Activated CD4-positive, alpha-beta T cell treated with anti-CD3 and anti-CD28 coated beads for 48 hours (primary cell): Measurements from ENCODE around the gene PROSER3.
"Not testable (repeated sequence)": the region's sequence is repeated elsewhere in the genome, so short reads cannot be mapped to it uniquely, and the experiment has no call there.

Experiments
- DNase-seq: peaks from one replicate; pipeline ENCODE4 v3.0.0-alpha.2; 2020

The PROSER3 gene

DNA sequence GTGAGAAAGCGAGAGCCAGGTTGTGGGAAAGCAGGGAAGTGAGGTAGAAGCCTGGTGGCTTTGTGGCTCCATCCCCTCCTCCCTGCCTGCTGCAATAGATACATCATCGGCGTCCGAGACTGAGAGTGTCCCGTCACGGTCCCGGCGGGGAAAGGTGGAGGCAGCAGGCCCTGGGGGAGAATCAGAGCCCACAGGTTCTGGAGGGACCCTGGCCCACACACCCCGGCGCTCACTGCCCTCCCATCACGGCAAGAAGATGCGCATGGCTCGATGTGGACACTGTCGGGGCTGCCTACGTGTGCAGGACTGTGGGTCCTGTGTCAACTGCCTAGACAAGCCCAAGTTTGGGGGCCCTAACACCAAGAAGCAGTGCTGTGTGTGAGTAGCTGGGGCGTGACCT lies 35.1 kb upstream of the PROSER3 start:
- DNase-seq, result no peak

DNA sequence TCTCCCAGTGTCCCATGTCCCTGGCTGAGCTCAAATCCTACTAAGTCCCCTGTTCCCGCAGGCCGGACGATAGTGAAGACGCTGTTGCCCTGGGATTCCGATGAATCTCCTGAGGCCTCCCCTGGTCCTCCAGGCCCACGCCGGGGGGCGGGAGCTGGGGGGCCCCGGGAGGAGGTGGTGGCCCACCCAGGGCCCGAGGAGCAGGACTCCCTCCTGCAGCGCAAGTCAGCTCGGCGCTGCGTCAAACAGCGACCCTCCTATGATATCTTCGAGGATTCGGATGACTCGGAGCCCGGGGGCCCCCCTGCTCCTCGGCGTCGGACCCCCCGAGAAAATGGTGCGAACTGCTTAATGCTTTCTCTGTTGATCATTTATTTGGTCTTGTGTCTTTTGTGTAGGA lies 34.3 kb upstream of the PROSER3 start:
- DNase-seq, result no peak

DNA sequence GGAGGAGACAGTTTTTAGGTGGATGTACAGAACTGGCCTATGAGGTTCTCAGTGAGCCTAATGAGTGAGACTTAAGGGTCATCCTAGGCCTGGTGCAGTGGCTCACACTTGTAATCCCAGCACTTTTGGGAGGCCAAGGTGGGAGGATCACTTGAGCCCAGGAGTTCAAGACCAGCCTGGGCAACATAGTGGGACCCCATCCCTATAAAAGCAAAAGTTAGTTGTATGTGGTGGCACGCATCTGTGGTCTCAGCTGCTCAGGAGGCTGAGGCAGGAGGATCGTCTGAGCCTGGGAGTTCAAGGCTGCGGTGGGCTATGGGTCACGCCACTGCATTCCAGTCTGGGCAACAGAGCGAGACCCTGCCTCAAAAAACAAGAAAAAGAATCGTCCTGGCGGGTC lies 33.8 kb upstream of the PROSER3 start:
- not testable (repeated sequence) for DNase-seq

DNA sequence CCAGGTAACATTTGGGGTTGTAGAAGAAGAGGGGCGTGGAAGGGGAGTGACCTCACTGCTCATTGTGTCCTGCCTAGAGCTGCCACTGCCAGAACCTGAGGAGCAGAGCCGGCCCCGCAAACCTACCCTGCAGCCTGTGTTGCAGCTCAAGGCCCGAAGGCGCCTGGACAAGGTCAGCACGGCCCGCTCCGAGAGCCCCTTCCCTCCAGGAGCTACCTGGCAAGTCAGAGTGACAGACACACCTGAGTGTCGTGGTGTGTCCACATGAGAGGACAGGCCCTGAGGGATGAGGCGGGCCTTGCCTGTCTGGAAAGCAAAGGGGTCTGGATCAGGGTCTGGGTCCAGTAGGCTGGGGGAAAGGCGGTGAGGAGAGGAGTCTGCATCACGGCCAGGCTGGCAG lies 33.4 kb upstream of the PROSER3 start:
- DNase-seq, result no peak

DNA sequence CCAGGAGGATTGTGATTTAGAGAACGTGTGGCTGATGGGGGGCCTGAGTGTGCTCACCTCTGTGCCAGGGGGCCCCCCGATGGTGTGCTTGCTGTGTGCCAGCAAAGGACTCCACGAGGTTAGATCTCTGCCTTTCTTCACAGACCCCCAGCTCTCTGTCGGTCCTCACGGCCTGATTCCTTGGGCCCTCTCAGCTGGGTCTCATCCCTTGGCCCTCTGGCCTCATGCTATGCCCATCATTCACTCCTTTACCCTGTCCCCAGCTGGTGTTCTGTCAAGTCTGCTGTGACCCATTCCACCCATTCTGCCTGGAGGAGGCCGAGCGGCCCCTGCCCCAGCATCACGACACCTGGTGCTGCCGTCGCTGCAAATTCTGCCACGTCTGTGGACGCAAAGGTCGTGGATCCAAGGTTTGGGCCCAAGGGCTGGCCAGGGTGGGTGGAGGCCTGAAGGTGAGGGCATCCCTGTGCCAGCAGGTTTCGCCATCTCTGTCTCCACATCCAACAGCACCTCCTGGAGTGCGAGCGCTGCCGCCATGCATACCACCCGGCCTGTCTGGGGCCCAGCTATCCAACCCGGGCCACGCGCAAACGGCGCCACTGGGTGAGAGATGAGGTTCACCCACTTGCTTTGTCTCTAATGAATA lies 32.6 kb upstream of the PROSER3 start:
- DNase-seq, result no peak

DNA sequence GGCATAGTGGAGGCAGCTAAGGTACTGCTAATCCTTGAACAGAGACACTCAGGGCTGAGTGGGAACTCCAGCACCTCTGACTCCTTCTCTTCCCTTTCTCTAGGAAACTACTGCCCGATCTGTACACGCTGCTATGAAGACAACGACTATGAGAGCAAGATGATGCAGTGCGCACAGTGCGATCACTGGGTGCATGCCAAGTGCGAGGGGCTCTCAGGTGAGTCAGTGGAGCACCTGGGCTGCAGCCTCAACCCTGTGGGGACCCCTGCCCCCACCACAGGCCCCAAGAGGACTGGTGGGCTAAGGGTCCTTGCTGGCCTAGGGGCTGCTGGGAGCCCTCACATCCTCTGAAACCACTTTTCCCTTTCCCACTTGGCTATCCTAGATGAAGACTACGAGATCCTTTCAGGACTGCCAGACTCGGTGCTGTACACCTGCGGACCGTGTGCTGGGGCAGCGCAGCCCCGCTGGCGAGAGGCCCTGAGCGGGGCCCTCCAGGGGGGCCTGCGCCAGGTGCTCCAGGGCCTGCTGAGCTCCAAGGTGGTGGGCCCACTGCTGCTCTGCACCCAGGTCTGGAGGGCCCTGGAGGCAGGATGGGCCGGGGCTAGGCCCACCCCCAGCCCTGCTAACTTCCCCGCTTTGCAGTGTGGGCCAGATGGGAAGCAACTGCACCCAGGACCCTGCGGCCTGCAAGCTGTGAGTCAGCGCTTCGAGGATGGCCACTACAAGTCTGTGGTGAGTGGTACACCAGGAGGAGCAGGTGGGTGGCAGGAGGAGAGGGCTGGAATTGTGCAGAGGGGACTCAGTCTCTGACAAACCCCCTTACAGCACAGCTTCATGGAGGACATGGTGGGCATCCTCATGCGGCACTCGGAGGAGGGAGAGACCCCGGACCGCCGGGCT lies 30.7 kb upstream of the PROSER3 start:
- no peak for DNase-seq

DNA sequence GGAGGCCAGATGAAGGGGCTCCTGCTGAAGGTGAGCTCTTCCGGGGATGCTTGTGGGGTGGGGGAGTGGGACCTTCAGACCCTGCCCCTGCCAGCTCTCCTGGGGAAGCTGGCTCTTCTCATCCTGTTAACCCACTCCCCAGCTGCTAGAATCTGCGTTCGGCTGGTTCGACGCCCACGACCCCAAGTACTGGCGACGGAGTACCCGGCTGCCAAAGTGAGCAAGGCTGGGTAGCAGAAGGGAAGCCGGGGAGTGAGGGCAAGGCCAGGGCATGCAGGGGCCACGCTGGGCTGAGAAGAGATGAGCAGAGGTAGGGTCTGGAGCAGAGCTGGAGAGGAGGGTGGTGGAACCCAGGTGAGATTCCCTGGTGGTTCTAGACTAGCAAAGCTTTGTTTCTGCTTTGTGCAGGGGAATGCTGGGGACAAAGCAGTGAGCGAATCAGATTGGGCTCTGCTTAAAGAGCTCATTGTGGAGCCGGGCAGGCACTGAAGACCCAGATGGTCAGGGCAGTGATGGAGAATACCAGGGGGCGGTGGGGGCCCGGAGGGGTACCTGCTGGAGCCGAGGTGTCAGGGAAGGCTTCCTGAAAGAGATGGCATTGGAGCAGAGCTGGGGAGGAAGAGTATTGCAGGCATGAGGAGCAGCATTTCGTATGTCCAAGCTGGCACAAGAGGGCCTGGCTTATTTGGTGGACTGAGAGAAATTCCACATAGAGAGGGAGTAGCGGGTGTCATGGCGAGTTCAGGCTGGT lies 29.8 kb upstream of the PROSER3 start:
- no peak for DNase-seq

DNA sequence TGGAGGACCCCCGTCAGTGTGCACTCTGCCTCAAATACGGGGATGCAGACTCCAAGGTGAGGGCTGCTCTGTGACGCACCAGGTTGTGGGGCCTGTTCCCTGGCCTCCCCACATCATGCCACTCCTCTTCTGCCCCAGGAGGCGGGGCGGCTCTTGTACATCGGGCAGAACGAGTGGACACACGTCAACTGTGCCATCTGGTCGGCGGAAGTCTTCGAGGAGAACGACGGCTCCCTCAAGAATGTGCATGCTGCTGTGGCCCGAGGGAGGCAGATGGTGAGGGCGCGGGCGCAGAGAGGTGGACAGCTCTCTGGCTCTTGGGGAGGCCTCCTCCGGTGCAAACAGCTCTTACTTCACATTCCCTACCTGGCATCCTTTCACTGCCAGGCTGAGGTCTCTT lies 29.0 kb upstream of the PROSER3 start:
- DNase-seq, result no peak

DNA sequence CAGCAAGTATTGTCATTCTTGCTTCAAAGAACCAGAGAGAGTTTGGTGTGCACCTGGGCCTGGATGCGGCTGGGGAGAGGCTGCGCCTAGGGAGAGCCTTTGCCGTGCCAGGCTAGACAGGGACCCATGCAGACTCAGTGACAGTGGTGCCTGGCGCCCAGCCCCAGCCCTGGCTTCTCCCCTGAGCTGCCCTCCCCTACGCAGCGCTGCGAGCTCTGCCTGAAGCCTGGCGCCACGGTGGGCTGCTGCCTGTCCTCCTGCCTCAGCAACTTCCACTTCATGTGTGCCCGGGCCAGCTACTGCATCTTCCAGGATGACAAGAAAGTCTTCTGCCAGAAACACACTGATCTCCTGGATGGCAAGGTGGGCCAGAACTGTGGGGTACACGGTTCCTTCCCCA lies 28.2 kb upstream of the PROSER3 start:
- no peak for DNase-seq

DNA sequence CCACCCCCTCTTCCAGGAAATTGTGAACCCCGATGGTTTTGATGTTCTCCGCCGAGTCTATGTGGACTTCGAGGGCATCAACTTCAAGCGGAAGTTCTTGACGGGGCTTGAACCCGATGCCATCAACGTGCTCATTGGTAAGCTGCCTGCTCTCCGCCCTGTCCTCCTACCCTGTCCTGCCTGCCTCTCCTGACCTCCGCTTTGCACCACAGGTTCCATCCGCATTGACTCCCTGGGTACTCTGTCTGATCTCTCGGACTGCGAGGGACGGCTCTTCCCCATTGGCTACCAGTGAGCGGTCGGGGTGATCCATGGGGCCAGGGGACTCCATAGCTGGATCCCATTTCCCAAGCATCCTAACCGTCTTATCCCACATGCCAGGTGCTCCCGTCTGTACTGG lies 27.6 kb upstream of the PROSER3 start:
- no peak for DNase-seq

DNA sequence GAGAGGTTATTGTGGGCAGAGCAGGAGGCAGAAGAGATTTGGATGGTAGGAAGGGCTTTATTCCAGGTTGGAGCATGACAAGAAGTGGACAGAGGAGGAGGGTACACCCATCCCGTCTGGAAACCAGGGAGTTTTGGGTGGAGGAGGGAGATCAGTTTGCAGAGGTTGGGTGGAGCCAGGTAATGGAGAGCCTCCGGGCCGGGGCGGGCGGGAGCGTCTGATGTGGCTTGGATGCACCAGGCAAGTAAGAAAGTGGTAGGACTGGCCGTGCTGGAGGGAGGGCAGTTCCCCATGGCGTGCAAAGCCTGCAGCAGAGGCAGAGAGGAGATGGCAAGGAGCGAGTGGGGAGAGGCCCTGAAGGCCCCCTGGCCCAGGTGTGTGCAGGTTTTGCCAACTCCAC lies 26.6 kb upstream of the PROSER3 start:
- no peak for DNase-seq

DNA sequence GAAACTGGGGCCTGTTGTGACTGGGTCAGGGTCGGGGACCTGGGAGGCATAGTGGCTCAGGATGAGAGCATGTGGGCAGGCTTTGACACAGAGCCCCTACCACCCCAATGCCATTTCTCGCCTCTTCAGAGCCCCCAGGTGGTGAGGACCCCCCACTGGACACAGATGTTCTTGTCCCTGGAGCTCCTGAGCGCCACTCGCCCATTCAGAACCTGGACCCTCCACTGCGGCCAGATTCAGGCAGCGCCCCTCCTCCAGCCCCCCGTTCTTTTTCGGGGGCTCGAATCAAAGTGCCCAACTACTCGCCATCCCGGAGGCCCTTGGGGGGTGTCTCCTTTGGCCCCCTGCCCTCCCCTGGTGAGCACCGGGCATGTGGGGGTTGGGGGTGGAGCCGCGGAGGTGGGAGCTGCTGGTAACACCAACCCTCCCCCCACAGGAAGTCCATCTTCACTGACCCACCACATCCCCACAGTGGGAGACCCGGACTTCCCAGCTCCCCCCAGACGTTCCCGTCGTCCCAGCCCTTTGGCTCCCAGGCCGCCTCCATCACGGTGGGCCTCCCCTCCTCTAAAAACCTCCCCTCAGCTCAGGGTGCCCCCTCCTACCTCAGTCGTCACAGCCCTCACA lies 26.1 kb upstream of the PROSER3 start:
- DNase-seq, result no peak

DNA sequence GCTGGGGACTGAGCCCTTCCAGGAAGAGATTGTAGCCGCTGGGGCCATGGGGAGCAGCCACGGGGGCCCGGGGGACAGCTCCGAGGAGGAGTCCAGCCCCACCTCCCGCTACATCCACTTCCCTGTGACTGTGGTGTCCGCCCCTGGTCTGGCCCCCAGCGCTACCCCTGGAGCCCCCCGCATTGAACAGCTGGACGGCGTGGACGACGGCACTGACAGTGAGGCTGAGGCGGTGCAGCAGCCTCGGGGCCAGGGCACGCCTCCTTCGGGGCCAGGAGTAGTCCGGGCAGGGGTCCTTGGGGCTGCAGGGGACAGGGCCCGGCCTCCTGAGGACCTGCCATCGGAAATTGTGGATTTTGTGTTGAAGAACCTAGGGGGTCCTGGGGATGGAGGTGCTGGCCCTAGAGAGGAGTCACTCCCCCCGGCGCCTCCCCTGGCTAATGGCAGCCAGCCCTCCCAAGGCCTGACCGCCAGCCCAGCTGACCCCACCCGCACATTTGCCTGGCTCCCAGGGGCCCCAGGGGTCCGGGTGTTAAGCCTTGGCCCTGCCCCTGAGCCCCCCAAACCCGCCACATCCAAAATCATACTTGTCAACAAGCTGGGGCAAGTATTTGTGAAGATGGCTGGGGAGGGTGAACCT lies 25.3 kb upstream of the PROSER3 start:
- DNase-seq, result no peak

DNA sequence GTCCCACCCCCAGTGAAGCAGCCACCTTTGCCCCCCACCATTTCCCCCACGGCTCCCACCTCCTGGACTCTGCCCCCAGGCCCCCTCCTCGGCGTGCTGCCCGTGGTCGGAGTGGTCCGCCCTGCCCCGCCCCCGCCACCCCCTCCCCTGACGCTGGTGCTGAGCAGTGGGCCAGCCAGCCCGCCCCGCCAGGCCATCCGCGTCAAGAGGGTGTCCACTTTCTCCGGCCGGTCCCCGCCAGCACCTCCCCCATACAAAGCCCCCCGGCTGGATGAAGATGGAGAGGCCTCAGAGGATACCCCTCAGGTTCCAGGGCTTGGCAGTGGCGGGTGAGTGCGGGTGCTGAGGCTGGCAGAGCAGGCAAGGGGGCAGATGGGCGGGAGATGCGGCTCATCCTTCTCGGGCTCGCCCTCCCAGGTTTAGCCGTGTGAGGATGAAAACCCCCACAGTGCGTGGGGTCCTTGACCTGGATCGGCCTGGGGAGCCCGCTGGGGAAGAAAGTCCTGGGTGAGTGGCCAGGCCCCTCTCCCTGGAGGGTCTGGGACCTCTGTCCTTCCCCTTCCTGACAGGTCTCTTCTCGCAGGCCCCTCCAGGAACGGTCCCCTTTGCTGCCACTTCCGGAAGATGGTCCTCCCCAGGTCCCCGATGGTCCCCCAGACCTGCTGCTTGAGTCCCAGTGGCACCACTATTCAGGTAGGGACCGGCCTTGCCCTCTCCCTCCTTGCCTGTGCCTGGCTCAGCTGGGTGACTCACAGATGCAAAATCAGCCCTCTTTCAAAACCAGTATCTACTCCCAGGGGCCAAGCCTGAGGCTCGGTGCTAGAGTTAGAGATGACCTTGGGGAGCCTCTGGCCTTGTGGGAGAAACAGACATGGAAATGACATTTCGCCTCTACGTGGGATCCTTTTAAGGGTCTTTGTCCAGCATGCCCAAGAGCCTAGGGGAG lies 24.5 kb upstream of the PROSER3 start:
- no peak for DNase-seq

DNA sequence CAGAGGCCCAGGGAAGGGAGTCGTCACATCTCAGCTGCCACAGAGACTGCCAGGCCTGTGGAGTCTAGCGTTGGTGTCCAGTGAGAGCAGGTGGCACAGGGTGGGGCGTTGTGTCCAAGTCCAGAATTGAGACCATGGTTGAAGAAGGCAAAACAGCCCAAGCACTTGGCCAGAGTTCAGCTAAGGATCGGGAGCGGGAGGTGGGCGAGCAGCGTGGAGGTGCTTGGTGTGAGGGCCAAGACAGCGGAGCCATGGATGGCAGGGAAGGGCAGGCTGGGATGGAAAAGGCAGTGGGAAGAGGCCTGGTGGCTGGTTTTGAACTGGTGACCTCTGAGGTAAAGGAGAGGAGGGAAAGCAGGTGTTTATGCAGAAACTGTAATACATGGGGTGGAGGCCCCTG lies 23.7 kb upstream of the PROSER3 start:
- no peak for DNase-seq

DNA sequence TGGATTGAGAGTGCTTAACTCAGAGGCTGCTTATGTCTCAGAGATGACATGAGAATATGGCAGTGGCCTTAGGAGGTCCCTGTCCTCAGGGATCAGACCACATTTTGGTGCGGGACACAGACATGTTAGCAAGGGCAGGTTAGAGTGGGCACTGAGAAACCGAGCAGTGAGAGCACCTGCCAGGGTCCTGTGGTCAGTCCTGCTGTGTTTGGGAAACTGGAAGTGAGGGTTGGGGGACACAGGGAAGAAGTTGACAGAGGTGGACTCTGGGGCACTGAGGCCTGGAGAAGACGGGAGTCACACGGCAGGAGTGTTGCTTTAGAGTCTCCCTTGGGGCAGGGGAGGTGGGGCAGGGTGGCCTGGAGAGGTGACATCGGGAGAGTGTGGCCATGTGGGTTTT lies 23.1 kb upstream of the PROSER3 start:
- DNase-seq, result no peak

DNA sequence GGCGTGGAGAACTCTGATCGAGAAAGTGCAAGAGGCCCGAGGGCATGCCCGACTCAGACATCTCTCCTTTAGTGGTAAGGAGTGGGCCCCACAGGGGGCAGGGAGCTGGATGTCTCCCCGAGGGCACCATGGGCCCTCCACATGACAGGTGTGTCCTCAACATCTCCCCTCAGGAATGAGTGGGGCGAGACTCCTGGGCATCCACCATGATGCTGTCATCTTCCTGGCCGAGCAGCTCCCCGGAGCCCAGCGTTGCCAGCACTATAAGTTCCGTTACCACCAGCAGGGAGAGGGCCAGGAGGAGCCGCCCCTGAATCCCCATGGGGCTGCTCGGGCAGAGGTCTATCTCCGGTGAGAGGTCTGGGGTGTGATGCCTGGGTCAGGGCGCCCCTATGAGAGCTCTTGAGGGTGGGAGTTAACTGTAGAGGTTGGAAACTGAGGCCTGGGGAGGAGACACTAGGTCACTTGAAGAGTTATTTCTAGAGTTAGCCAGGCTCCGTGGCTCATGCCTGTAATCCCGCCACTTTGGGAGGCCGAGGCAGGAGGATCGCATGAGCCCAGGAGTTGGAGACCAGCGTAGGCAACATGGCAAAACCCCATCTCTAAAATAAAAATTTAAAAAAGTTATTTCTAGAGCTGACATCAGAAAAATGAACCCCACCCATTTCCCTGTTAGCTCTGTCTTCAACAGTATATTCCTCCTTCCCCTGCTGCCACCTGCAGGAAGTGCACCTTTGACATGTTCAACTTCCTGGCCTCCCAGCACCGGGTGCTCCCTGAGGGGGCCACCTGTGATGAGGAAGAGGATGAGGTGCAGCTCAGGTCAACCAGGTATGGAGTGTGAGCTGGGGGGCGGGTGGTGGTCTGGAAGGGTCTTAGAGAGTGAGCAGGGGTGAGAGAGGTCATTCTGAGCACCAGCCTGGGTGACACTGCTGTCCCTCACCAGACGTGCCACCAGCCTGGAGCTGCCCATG lies 20.8 kb upstream of the PROSER3 start:
- no peak for DNase-seq

DNA sequence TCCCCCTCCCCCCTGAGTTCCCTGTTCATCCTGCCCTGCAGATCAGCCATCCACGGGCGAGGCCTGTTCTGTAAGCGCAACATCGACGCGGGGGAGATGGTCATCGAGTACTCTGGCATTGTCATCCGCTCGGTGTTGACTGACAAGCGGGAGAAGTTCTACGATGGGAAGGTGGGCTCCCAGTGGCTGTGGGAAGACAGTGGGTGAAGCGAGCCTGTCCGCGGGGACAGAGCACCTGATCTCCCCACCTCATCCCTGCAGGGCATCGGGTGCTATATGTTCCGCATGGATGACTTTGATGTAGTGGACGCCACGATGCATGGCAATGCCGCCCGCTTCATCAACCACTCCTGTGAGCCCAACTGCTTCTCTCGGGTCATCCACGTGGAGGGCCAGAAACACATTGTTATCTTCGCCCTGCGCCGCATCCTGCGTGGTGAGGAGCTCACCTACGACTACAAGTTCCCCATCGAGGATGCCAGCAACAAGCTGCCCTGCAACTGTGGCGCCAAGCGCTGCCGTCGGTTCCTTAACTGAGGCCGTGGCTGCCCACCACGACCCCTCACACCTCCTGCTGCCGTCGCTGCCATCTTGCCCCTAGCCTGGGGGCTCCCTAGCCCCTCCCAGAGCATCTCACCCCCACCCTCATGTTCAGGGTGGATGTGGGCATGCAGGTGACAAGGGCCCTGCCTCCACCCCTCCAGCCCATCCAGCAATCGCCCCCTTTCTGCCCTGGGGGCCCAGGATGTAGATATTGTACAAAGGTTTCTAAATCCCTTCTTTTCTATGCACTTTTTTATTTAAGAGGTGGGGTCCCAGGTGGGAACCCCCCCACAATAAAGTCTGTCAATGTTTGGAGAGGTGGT lies 19.7 kb upstream of the PROSER3 start:
- no peak for DNase-seq

DNA sequence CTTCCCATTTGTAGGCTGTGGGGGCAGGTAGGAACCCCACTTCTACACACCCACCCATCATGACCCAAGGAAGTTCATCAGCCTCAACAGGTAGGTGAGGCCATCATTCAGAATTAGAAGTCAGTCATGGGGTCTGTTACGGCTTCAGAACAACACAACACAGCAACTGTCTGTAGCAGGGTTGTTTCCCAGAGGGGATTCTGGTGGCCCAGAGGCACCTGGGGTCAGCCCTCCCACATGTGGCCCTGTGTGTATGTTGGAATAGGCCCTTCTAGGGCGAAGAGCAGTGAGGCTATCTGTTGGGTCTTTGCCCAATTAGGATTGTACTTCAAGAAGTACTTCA lies 19.1 kb upstream of the PROSER3 start:
- DNase-seq, result no peak
